GM10847 (cell line): ENCODE measurements around the gene MYZAP.

Experiments
- POLR2A ChIP-seq: IDR thresholded peaks from 2 replicates; pipeline ENCODE4 v1.6.1; 2011; ENCODE audit not compliant: insufficient read length; ENCODE audit errors: extremely low read depth

MYZAP gene

DNA sequence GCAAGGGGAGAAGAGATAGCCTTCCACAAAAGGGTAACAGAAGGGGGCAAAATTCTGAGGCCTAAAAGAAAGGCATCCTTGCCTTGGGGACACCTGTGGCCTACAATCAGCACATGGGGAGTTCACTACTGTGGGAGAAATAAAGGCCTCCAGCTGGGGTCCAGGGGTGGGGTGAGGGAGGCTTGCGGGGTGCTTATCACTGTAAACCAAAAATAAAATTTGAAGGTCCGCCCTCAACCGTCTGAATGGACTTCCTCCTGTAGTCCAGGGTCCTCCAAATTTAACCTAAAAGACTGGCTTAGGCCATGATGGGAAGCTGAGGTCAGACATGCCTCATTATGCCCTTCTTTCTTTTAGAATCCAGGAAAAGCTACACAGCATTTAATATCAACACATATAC is 112.7 kb downstream of the MYZAP start:
- no peak for TF ChIP-seq POLR2A

DNA sequence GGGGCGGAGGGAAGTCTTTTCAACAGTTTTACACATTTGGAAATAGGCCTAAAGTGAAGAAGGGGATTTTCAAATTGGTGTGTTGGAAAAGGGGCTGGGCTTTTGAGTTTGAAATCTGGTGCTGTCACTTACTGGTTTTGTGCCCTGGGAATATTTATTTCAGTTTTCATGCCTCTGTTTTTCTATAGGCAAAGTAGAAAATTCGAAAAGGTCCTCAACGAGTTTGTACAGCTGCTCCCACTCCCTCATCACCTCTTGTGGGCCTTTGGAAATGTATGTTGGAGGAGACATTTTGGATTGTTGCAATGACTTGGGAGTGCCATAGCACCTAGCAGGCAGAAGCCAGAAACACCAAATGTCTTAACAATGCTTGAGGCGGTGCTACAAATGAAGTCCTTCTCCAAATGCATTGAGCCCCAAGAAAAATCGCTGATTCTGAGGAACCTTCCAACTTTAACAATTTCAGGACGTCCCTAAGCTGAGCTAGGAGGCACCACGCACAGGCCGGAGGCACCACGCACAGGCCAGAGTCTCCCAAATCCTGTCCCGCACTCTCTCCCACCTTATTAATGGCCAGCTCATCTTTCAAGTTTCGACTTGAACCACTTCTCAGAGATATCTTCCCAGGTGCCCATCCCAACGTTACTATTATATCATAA is 114.2 kb downstream of the MYZAP start:
- TF ChIP-seq POLR2A, result no peak

- TF ChIP-seq POLR2A, result peak; percentile 70
Measured at GRCh38 chr15:57706405-57707209, 114.9 kb downstream of the MYZAP start, which contains the start of gene POLR2M. Gene POLR2M (plus strand): TSS chr15:57706714. CDS start chr15:57706843, 129 bp downstream.

GRCh38 chr15:57708047-57708446 is 116.3 kb downstream of the MYZAP start:
- no peak for TF ChIP-seq POLR2A

GRCh38 chr15:57718309-57718708 is 126.6 kb downstream of the MYZAP start:
- no peak for TF ChIP-seq POLR2A

GRCh38 chr15:57720867-57721266 is 129.2 kb downstream of the MYZAP start:
- TF ChIP-seq POLR2A, result no peak

DNA sequence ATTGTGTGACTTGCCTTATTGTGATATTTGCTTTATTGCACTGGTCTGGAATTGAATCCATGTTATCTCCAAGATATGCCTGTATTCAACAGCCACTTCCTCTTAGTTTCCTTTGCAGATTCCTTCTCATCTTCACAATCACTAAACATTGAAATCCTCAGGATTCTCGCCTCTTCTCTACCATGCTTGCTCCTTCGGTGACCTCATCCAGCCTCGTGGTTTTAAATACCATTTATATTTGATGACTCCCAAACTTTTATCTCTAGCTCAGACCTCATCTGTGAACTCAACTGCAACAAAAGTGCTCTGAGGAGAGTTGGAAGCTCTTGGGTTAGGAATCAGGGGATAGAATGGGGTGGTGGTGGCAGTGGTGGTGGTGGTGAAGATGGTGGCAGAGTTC is 134.7 kb downstream of the MYZAP start:
- TF ChIP-seq POLR2A, result no peak

- no peak for TF ChIP-seq POLR2A
Measured at GRCh38 chr15:57727031-57727430, 135.3 kb downstream of the MYZAP start.

- TF ChIP-seq POLR2A, result no peak
Measured at GRCh38 chr15:57728436-57728835, 136.7 kb downstream of the MYZAP start.

DNA sequence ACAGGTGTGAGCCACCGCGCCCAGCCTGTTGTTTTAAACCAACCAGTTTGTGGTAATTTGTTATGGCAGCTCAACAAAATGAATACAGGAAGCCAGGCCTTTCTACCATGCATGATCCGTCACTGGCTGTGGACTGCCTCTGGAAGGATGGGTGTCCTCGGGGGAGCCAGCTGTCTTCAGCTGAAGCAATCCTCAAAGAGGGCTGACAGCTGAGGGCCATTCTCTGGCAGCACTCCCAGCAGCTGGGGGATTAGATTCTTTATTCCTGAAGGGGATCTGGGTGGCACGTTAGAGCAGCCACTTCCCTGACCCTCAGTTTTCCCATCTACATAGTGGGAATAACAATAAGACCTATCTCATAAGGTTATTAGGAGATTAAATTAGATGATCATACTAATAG is 139.2 kb downstream of the MYZAP start:
- no peak for TF ChIP-seq POLR2A

GRCh38 chr15:57731530-57732103 is 139.9 kb downstream of the MYZAP start:
- TF ChIP-seq POLR2A, result no peak

DNA sequence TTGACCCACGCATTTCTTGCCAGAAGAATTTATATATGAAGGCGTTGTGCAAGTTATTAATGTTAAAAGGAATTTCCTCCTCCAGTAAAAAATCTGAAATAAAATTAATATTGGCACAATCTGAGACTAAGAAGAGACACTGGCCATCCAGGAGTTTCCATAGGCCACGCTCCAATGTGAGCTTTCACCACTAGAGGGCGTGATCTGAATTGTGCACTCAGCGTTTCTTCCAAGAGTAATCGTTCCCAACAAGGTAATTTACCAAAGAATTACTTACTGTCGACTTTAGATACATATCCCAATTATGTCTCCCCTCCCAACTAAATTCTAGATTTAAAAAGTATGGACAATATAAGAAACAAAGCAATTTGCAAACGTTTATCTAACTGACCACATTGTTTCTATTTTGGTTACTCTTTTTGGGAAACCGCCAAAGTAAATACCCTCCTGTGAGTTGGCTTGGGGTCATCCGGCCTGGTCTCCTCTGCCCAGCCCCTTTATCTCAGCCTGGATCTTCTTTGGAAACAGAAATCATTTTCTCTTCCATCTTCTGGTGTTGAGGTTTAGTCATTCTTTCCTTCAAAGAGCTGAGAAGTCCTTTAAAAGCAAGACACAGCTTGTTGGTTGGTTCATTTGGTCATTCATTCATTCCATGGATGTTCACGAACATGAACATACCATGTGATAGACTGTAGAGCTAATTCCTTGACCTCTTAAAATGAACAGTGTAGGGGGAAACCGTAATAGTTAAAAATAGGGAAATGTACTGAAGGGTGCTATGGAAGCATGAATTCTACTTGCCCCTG is 141.0 kb downstream of the MYZAP start:
- no peak for TF ChIP-seq POLR2A

GRCh38 chr15:57734860-57735259 is 143.2 kb downstream of the MYZAP start:
- TF ChIP-seq POLR2A, result no peak
